ENCODE results near the gene XRCC6.
"Not testable (repeated sequence)": the region's sequence is repeated elsewhere in the genome, so short reads cannot be mapped to it uniquely, and the experiment has no call there.

Gene XRCC6

DNA sequence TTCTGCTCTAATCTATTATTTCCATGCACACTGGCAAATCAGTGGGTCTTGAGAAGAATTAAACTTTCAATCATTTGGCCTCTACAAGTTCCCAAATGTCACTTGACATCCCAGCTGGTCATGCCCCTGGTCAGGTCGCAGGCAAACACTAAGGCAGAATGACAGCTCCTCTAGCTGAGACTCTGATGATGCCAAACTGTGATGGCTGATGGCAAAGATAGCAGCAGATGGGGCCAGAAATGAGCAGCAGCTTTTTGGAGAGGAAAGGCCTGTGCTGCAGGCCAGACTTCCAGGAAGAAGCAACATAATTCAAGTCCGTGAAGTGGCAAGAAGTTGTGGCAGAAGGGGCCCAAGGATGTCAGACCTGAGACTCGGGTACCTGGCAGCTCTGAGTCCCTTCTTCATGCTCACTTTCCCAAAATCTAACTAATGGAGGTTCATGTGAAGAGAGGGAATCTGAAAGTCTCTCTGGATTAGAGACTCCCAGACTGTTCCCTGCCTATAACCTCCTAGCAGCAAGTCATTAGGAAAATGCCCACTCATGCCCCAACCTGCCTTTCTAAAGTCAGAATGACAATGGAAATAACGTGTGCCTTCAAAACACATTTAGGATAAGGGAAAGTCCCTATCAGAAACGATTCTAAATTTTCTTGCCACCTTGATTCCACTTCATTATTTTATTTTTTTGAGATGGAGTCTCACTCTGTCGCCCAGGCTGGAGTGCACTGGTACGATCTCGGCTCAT, 22.0 kb upstream of the XRCC6 start:
- DNase-seq = no peak

DNA sequence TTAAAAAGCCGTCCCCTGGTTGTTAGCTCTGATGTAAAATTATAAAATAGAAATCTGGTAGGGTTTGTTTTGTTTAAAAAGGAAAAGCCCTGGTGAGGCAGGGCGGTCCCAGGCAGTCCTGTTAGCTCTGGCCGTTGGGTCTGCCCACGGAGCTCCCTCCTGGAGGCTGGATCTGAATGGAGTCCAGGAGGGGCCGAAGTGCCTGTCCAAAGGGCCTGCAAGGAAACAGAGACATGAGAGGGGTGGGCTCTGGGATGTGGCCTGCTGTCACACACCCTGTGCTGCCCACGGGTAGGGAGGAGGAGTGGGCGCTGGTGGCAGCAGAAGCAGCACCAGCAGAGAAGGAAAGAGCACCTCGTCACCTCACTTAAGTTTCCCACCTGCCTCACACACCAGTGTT, 20.1 kb upstream of the XRCC6 start:
- DNase-seq = no peak

- DNase-seq = no peak
Observed at GRCh38 chr22:41603873-41604332, 17.2 kb upstream of the XRCC6 start.

GRCh38 chr22:41608386-41608785, 12.7 kb upstream of the XRCC6 start:
- no peak for DNase-seq

DNA sequence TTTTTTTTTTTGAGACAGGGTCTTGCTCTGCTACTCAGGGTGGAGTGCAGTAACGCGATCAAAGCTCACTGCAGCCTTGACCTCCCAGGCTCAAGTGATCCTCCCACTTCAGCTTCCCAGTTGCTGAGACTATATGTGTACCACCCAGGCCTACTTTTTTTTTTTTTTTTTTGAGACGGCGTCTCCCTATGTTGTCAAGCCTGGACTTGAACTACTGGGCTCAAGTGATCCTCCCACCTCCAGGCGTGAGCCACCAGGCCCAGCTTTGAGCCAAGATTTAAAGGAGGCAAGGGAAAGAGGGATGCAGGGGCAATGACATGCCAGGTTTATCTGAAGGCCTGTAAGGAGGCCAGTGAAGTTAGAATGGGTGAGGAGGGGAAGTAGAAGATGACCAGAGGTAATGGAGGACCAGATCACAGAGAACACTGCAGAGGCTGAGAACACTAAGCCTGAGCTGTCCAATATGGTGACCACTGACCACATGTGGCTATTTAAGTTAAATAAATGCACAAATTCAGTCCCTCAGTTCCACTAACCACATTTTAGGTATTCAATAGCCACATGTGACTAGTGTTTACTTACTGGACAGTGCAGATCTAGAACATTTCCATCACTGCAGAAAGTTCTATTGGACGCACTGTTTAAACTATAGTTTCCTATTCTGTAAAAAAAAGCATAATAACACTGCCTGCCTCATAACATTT, 8.3 kb upstream of the XRCC6 start:
- DNase-seq = no peak

DNA sequence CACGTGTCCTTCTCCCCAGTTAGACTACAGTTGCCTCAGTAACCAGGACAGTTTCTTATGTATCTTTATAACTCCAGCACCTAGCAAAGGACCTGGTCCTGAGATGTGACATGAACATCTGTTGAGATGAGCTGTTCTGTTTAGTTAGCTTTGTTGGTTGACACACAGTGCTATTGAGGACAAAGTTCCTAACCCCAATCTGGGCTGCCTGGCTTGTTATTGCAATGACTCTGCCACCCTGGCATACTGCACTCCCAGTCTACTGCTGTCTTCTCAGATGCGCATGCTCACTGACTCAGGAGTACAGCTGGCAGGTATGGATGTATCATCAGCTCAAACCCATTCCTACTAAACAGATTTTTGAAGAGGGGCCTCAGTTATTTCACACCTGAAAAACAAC, 7.6 kb upstream of the XRCC6 start:
- DNase-seq = no peak

DNA sequence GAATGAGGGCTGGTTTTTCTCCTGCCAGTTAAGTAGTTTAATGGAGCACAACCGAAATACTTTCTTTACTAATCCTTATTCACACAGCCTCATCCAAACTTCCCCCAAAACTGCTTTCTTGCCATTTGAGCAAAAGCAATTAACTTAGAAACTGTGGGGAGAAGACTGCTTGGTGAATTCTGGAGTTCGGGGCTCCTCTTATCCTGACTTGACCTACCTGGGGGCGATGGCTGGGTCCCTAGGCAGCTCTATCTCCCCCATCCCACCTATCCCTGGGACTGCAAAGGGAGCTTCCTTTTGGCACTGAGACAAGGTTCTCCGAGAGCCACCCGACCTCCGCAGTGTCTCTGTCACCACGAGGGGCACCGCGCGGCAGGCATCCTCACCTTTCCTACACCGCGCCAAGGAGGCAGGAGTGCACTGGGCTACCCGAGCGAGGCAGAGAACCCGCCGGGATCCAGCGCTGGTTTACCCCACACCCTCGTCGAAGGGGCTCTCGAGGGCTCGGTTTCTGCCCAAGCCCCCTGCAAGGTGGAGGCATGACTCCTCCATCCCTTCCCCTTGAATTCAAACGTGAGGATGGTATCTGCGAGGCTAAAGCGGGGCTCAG, 1.0 kb upstream of the XRCC6 start:
- DNase-seq = peak; percentile 51

DNA sequence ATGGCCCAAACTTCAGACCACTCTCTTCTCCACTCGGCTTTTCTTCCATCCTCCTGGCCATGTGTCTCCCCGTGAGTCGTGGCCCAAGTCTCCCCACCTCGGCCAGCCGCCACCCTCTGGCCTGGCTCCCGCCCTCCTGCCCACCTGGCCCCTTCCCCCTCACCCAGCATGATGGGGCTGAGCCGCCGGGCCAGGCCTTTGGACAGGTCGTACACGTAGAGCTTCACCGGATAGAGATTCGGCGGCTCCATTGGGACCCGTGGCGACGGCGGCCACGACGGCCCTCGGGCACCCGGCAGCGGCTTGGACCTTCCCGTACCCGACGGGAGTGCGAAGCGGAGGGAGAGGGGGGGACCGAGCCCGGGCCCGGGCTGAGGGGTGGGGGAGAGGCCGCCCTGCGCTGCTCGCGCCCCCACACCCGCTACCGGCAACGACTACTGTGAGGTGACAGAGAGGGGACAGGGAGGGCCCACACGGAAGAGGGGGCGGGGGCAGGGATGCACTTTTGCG, 451 bp upstream of the XRCC6 start, which contains the start of gene DESI1:
Gene DESI1, minus strand, starts transcription at position 455 of the 510 bp plus-strand sequence. Its CDS starts 204 bp downstream, at position 251.
- DNase-seq = no peak

DNA sequence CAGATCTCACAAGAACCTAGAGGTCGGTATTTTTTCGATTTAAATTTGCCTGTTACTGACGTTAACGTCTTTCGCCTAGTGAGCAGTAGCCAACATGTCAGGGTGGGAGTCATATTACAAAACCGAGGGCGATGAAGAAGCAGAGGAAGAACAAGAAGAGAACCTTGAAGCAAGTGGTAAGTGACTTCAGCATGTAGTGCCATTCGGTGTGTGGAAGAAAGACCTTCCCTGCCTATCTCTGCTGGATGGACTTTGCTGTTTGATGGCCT, 750 bp downstream of the XRCC6 start:
- DNase-seq = no peak

- DNase-seq = no peak
Observed at GRCh38 chr22:41625577-41625976, 4.5 kb downstream of the XRCC6 start.

DNA sequence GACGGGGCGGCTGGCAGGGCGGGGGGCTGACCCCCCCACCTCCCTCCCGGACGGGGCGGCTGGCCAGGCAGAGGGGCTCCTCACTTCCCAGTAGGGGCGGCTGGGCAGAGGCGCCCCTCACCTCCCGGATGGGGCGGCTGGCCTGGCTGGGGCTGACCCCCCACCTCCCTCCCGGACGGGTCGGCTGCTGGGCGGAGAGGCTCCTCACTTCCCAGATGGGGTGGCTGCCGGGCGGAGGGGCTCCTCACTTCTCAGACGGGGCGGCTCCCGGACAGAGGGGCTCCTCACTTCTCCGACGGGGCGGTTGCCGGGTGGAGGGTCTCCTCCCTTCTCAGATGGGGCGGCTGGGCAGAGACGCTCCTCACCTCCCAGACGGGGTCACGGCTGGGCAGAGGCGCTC, 10.0 kb downstream of the XRCC6 start:
- not testable (repeated sequence) for DNase-seq

GRCh38 chr22:41631615-41632014, 10.5 kb downstream of the XRCC6 start:
- not testable (repeated sequence) for DNase-seq

DNA sequence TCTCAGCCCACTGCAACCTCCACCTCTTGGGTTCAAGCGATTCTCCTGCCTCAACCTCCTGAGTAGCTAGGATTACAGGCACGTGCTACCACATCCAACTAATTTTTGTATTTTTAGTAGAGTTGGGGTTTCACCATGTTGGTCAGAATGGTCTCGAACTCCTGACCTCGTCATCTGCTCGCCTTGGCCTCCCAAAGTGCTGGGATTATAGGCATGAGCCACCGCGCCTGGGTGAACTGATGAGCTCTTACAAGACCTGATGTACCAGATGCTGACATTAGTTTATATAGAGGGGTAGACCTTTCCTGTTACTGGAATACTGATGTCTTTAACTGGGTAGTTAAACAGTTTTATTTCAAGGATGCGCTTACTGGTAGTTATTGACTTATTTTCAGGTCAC, 13.5 kb downstream of the XRCC6 start:
- not testable (repeated sequence) for DNase-seq

- no peak for DNase-seq
Observed at GRCh38 chr22:41636467-41636866, 15.4 kb downstream of the XRCC6 start.

- DNase-seq = not testable (repeated sequence)
Observed at GRCh38 chr22:41637623-41638022, 16.5 kb downstream of the XRCC6 start.

DNA sequence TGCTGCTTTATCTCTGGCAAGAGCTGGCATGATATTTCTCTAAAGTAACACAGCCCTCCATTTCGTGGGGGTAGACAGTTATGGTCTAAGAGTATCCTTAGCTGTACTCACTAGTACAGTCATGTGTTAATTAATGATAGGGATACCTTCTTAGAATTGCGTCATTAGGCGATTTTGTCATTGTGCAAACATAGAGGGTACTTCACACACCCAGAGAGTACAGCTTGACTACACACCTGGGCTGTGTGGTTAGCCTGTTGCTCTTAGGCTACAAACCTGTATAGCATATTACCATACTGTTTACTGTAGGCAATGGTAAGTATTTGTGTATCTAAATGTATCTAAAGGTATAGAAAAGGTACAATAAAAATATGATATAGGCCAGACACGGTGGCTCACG, 17.0 kb downstream of the XRCC6 start:
- no peak for DNase-seq

- DNase-seq = no peak
Observed at GRCh38 chr22:41638748-41639147, 17.7 kb downstream of the XRCC6 start.

- no peak for DNase-seq
Observed at GRCh38 chr22:41641854-41642253, 20.8 kb downstream of the XRCC6 start.

DNA sequence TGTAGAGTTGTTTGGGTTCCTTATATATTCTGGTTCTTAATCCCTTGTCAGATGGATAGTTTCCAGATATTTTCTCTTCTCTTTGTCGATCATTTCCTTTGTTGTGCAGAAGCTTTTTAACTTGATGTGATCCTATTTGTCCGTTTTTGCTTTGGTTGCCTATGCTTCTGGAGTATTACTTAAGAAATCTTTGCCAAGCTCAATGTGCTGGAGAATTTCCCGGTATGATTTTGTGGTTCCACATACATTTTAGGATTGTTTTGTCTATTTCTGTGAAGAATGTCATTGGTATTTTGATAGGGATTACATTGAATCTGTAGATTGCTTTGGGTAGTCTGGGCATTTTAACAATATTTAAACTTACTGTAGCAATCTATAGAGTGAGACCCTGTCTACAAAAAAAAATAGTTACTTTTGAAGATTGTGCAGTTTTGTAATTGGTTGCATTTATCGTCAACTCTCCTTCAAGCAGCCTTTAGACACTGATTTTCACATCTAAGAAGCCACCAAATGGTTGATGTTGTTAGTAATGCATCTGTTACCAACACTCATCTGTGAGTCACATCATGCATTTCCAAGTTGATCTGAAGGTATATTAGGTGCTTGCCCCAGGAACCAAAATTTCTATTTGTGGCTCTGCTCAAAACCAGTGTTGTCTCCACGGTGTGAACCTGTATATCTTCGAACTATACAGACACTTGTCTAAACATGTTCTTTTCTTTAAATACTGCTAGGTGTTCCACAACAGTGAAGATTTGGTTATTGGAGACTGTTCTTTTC, 21.4 kb downstream of the XRCC6 start:
- no peak for DNase-seq

- DNase-seq = no peak
Observed at GRCh38 chr22:41647771-41648170, 26.7 kb downstream of the XRCC6 start.

- no peak for DNase-seq
Observed at GRCh38 chr22:41648432-41648831, 27.3 kb downstream of the XRCC6 start.

DNA sequence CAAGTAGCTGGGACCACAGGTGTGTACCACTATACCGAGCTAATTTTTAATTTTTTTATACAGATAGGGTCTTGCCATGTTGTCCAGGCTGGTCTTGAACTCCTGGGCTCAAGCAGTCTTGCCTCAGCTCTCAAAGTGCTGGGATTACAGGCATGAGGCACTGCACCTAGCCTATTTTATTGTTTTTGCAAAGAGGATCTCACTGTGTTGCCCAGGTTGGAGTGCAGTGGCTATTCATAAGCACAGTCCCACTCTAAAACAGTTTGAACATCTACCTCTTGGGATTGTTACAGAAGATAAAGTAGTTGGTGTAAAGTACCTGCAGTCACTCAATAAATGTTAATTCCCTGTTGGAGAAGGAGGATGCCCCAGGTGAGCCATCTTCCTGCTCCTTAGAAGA, 29.1 kb downstream of the XRCC6 start:
- no peak for DNase-seq

DNA sequence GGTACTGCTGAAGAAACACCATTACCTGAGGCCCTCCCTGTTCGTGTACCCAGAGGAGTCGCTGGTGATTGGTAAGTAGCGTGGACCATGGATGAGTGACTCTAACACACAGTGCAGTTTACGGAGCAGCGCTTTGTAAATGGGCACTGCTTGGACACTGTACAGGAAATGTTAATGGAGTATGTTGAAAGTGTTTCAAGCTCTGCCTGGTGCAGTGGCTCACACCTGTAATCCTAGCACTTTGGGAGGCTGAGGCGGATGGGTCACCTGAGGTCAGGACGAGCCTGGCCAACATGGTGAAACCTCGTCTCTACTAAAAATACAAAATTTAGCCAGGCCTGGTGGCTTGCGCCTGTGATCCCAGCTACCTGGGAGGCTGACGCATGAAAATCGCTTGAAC, 29.7 kb downstream of the XRCC6 start:
- DNase-seq = no peak
